ENCODE results near the gene SMIM3.

The SMIM3 gene

GRCh38 chr5:150785950-150786349, 7.4 kb downstream of the SMIM3 start:
- TF ChIP-seq POLR2AphosphoS5 (IDR thresholded peaks at IDR 0.05; ENCODE audit: low read depth, low read length) (no peak), SIN3A (IDR thresholded peaks at IDR 0.05; ENCODE audit: borderline replicate concordance, insufficient read depth, low read length) (no peak), TAF1 (IDR thresholded peaks at IDR 0.05; ENCODE audit: borderline replicate concordance, insufficient read depth, low read length) (no peak), REST (IDR thresholded peaks at IDR 0.05; ENCODE audit: insufficient read depth in 1 of 2, low read depth in 2 of 2, low read length in 2 of 2) (no peak), FOXP2 (optimal IDR thresholded peaks at IDR 0.05; ENCODE audit: borderline replicate concordance, extremely low read depth, extremely low read length, insufficient read depth) (no peak)

- TF ChIP-seq SIN3A (IDR thresholded peaks at IDR 0.05; ENCODE audit: borderline replicate concordance, insufficient read depth, low read length) (no peak), FOXP2 (optimal IDR thresholded peaks at IDR 0.05; ENCODE audit: borderline replicate concordance, extremely low read depth, extremely low read length, insufficient read depth) (no peak), POLR2AphosphoS5 (IDR thresholded peaks at IDR 0.05; ENCODE audit: low read depth, low read length) (no peak), TAF1 (IDR thresholded peaks at IDR 0.05; ENCODE audit: borderline replicate concordance, insufficient read depth, low read length) (no peak), REST (IDR thresholded peaks at IDR 0.05; ENCODE audit: insufficient read depth in 1 of 2, low read depth in 2 of 2, low read length in 2 of 2) (no peak)
These were observed 8.3 kb downstream of the SMIM3 start for GRCh38 chr5:150786876-150787275.

GRCh38 chr5:150787656-150788055, 9.1 kb downstream of the SMIM3 start:
- TF ChIP-seq POLR2AphosphoS5 (IDR thresholded peaks at IDR 0.05; ENCODE audit: low read depth, low read length) (no peak), SIN3A (IDR thresholded peaks at IDR 0.05; ENCODE audit: borderline replicate concordance, insufficient read depth, low read length) (no peak), REST (IDR thresholded peaks at IDR 0.05; ENCODE audit: insufficient read depth in 1 of 2, low read depth in 2 of 2, low read length in 2 of 2) (no peak)

GRCh38 chr5:150788977-150789376, 10.4 kb downstream of the SMIM3 start:
- no peak for TF ChIP-seq SIN3A (IDR thresholded peaks at IDR 0.05; ENCODE audit: borderline replicate concordance, insufficient read depth, low read length)
- TF ChIP-seq TAF1 (IDR thresholded peaks at IDR 0.05; ENCODE audit: borderline replicate concordance, insufficient read depth, low read length) = no peak
- no peak for TF ChIP-seq POLR2AphosphoS5 (IDR thresholded peaks at IDR 0.05; ENCODE audit: low read depth, low read length)
- TF ChIP-seq FOXP2 (optimal IDR thresholded peaks at IDR 0.05; ENCODE audit: borderline replicate concordance, extremely low read depth, extremely low read length, insufficient read depth) = no peak
- TF ChIP-seq REST (IDR thresholded peaks at IDR 0.05; ENCODE audit: insufficient read depth in 1 of 2, low read depth in 2 of 2, low read length in 2 of 2) = no peak

- TF ChIP-seq POLR2AphosphoS5 (IDR thresholded peaks at IDR 0.05; ENCODE audit: low read depth, low read length) = no peak
- no peak for TF ChIP-seq REST (IDR thresholded peaks at IDR 0.05; ENCODE audit: insufficient read depth in 1 of 2, low read depth in 2 of 2, low read length in 2 of 2)
- TF ChIP-seq FOXP2 (optimal IDR thresholded peaks at IDR 0.05; ENCODE audit: borderline replicate concordance, extremely low read depth, extremely low read length, insufficient read depth) = no peak
- TF ChIP-seq TAF1 (IDR thresholded peaks at IDR 0.05; ENCODE audit: borderline replicate concordance, insufficient read depth, low read length) = no peak
- TF ChIP-seq SIN3A (IDR thresholded peaks at IDR 0.05; ENCODE audit: borderline replicate concordance, insufficient read depth, low read length) = no peak
These were observed 10.9 kb downstream of the SMIM3 start for GRCh38 chr5:150789450-150789849.

Data from PFSK-1 (cell line).